PC-3 (cell line): ENCODE data around the gene DROSHA.

Source experiments
- EZH2phosphoT487 ChIP-seq: fragments of 300-600 bp; sonication (generic); IDR thresholded peaks from 2 replicates; pipeline ENCODE4 v1.6.1; 2018; ENCODE audit warnings: mild to moderate bottlenecking, antibody characterized with exemption, low read length, borderline replicate concordance
- TF ChIP-seq, protein P1 (sequence below): fragments of 300-600 bp; sonication (generic); conservative IDR thresholded peaks from 2 replicates; pipeline ENCODE4 v1.5.1; 2017; ENCODE audit warnings: antibody characterized with exemption, low read depth, mild to moderate bottlenecking, low read length

DNA sequence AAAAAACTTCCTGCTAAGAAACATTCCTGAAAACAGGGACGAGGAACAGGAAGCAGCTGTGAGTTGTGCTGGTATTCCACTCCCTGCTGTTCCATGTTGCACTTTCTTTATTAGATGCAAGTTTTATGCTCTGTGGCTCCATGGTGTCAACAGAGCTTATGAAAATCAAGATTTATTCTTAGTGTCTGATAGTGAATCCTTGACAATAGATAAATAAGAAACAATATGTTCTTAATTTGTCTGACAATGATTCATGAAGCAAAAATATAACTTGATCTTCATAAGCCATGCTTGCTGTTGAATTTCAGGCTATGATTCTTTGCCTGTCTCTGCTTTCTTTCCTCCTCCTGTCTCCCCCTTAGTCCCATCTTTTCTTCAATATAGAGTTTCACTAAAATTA is 119.6 kb downstream of the DROSHA start:
- TF ChIP-seq, protein P1, sequence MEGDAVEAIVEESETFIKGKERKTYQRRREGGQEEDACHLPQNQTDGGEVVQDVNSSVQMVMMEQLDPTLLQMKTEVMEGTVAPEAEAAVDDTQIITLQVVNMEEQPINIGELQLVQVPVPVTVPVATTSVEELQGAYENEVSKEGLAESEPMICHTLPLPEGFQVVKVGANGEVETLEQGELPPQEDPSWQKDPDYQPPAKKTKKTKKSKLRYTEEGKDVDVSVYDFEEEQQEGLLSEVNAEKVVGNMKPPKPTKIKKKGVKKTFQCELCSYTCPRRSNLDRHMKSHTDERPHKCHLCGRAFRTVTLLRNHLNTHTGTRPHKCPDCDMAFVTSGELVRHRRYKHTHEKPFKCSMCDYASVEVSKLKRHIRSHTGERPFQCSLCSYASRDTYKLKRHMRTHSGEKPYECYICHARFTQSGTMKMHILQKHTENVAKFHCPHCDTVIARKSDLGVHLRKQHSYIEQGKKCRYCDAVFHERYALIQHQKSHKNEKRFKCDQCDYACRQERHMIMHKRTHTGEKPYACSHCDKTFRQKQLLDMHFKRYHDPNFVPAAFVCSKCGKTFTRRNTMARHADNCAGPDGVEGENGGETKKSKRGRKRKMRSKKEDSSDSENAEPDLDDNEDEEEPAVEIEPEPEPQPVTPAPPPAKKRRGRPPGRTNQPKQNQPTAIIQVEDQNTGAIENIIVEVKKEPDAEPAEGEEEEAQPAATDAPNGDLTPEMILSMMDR = no peak
- no peak for TF ChIP-seq EZH2phosphoT487
